ENCODE results near the gene UACA. TPM values are rescaled to one million over a fixed set of nuclear protein-coding genes. Genes with fewer than 3 reads are reported as not detected.

The UACA gene
- total RNA-seq, 1 experiment from 2014 or later: 43.0 TPM

Other genes starting within 250 kb of the UACA start
- gene LARP6, start 90.6 kb upstream of the UACA start, total RNA-seq (2014; rRNA removed; shearing (Covaris generic)): 28.2 and 58.3 TPM in 2 replicates
- gene THAP10, start 128.9 kb upstream of the UACA start, total RNA-seq (2014; rRNA removed; shearing (Covaris generic)): 4.5 and 6.6 TPM in 2 replicates
- 6.5 and 8.1 TPM in 2 replicates for gene LRRC49, start 129.3 kb upstream of the UACA start, total RNA-seq (2014; rRNA removed; shearing (Covaris generic))

Data from M059J (cell line).